ENCODE measurements around the gene MYRF. TPM values are rescaled to one million over a fixed set of nuclear protein-coding genes. Genes with fewer than 3 reads are reported as not detected.

Gene MYRF
- total and polyA plus RNA-seq, 4 donors = 11.9 to 41.2 (median 25.2) TPM

DNA sequence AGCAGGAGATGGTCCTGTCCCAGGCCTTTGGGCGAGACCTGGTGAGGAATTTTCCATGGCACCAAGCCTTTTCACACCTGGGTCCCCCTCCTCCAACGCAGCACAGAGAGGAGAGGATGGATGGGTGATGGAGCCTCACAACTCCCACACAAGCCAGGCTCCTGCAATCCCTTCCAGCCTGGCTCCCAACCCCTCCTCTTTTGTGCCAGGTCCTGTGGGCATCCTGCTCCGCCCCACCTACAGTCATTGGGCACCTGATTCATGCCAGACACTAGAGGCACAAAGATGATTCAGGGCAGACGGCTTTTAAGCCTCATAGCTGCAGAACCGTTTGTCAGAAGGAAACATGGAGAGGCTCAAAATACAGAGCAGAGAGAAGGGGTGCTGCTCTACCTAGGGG is 16.1 kb upstream of the MYRF start:
- TF ChIP-seq, protein P1, sequence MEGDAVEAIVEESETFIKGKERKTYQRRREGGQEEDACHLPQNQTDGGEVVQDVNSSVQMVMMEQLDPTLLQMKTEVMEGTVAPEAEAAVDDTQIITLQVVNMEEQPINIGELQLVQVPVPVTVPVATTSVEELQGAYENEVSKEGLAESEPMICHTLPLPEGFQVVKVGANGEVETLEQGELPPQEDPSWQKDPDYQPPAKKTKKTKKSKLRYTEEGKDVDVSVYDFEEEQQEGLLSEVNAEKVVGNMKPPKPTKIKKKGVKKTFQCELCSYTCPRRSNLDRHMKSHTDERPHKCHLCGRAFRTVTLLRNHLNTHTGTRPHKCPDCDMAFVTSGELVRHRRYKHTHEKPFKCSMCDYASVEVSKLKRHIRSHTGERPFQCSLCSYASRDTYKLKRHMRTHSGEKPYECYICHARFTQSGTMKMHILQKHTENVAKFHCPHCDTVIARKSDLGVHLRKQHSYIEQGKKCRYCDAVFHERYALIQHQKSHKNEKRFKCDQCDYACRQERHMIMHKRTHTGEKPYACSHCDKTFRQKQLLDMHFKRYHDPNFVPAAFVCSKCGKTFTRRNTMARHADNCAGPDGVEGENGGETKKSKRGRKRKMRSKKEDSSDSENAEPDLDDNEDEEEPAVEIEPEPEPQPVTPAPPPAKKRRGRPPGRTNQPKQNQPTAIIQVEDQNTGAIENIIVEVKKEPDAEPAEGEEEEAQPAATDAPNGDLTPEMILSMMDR (IDR thresholded peaks at IDR 0.05; ENCODE audit: control extremely low read depth, extremely low read depth) = no peak
- ATAC-seq (ENCODE audit: insufficient read depth, low FRiP score) = no peak
- no peak for DNase-seq

DNA sequence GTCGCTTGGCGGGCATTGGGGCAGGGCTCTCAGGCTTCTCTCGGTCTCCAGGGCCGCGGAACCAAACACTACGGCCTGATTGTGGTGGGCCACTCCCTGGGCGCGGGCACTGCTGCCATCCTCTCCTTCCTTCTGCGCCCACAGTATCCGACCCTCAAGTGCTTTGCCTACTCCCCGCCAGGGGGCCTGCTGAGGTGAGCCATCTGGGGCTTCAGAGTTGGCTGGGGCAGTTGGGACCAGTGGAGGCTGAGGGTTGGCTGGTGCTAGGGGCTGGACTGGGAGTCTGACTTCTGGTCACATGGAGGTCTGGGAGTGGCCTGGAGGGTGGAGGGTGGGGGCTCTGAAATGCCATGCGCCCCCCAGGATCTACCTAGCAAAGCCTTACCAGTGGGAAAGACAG is 15.3 kb upstream of the MYRF start:
- Histone ChIP-seq H3K4me1 (ENCODE audit: control insufficient read depth in 5 of 5, insufficient read depth in 5 of 5, low read length in 5 of 5) (peaks cover 0 to 2% (median 0%) of the 10 kb centered on the region in 5 donors), H3K9me3 (ENCODE audit: control insufficient read depth in 4 of 4, insufficient read depth in 3 of 4, low read length in 3 of 4) (no peaks in the 10 kb centered on the region), H3K27me3 (ENCODE audit: control insufficient read depth in 3 of 3, insufficient read depth in 3 of 3, low read length in 2 of 3) (no peaks in the 10 kb centered on the region), H3K36me3 (ENCODE audit: control insufficient read depth in 4 of 4, insufficient read depth in 4 of 4, low read length in 4 of 4) (peaks cover 0 to 20% (median 4%) of the 10 kb centered on the region in 4 donors), H3K4me3 (no peak overlapping the region), H3K9ac (ENCODE audit: insufficient read depth in 1 of 2, low read length in 2 of 2) (no peak overlapping the region), H3K27ac (ENCODE audit: low read depth in 1 of 2, low read length in 1 of 2) (no peak overlapping the region)
- 87% methylated on average over 12 of the region's 12 CpGs for WGBS, 2 donors
- no peak for ATAC-seq (ENCODE audit: insufficient read depth, low FRiP score)
- TF ChIP-seq, protein P1 (IDR thresholded peaks at IDR 0.05; ENCODE audit: control extremely low read depth, extremely low read depth) = no peak
- DNase-seq = no peak

More for the DNA sequence above, 16.1 kb upstream of the MYRF start:
- H3K27me3 ChIP-seq (ENCODE audit: control insufficient read depth in 3 of 3, insufficient read depth in 3 of 3, low read length in 2 of 3) = no peaks in the 10 kb centered on the region
- 85 to 91% methylated on average over 4 to 5 of the region's 5 CpGs for WGBS, 2 donors
- H3K36me3 ChIP-seq (ENCODE audit: control insufficient read depth in 4 of 4, insufficient read depth in 4 of 4, low read length in 4 of 4) = peaks cover 0 to 18% (median 2%) of the 10 kb centered on the region in 4 donors
- peaks cover 0 to 2% (median 0%) of the 10 kb centered on the region in 5 donors for H3K4me1 ChIP-seq (ENCODE audit: control insufficient read depth in 5 of 5, insufficient read depth in 5 of 5, low read length in 5 of 5)
- no peak overlapping the region for H3K27ac ChIP-seq (ENCODE audit: low read depth in 1 of 2, low read length in 1 of 2)
- H3K9ac ChIP-seq (ENCODE audit: insufficient read depth in 1 of 2, low read length in 2 of 2) = no peak overlapping the region
- no peaks in the 10 kb centered on the region for H3K9me3 ChIP-seq (ENCODE audit: control insufficient read depth in 4 of 4, insufficient read depth in 3 of 4, low read length in 3 of 4)
- H3K4me3 ChIP-seq = no peak overlapping the region

DNA sequence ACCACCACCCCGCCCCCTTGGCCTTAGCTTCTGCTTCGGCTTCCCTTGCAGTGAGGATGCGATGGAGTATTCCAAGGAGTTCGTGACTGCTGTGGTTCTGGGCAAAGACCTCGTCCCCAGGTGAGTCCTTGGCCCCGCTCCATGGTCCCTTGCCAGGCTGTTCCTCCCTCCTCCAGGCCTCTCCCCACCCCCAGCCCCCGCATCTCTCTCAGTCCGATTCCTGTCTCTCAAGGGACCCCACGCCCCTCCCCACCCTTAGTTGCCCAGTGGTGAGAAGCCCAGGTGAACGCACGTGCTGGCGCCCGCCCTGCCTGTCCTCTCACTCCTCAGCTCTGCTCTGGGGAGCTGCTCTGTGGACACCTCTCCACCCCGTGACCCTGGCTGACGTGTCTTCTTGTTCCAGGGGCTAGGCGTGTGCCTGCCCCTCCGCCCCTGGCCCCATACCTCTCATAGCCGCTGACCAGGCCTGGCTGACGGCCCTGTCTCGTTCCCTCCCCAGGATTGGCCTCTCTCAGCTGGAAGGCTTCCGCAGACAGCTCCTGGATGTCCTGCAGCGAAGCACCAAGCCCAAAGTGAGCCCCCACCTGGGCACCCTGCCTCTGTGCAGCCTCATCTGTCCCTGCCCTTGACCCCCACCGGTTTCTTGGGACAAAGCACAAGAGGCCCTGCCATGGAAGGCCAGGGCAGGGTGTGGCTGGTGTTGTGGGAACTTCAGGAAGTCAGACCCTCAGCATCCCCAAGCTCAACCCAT is 14.6 kb upstream of the MYRF start:
- H3K36me3 ChIP-seq (ENCODE audit: control insufficient read depth in 4 of 4, insufficient read depth in 4 of 4, low read length in 4 of 4) = peaks cover 0 to 20% (median 4%) of the 10 kb centered on the region in 4 donors
- 82 to 91% methylated on average over 23 of the region's 23 CpGs for WGBS, 2 donors
- no peak overlapping the region for H3K27ac ChIP-seq (ENCODE audit: low read depth in 1 of 2, low read length in 1 of 2)
- no peak overlapping the region for H3K4me3 ChIP-seq
- H3K4me1 ChIP-seq (ENCODE audit: control insufficient read depth in 5 of 5, insufficient read depth in 5 of 5, low read length in 5 of 5) = peaks cover 0 to 5% (median 0%) of the 10 kb centered on the region in 5 donors
- H3K27me3 ChIP-seq (ENCODE audit: control insufficient read depth in 3 of 3, insufficient read depth in 3 of 3, low read length in 2 of 3) = no peaks in the 10 kb centered on the region
- DNase-seq (no peak), ATAC-seq (ENCODE audit: insufficient read depth, low FRiP score) (no peak)
- TF ChIP-seq, protein P1 (IDR thresholded peaks at IDR 0.05; ENCODE audit: control extremely low read depth, extremely low read depth) = no peak
- no peaks in the 10 kb centered on the region for H3K9me3 ChIP-seq (ENCODE audit: control insufficient read depth in 4 of 4, insufficient read depth in 3 of 4, low read length in 3 of 4)
- no peak overlapping the region for H3K9ac ChIP-seq (ENCODE audit: insufficient read depth in 1 of 2, low read length in 2 of 2)
